ENCODE measurements around the gene FRMPD1. TPM values are rescaled to one million over a fixed set of nuclear protein-coding genes. Genes with fewer than 3 reads are reported as not detected.

The FRMPD1 gene
- polyA plus RNA-seq, 3 donors from 2014 or later: not detected

Other genes with a start within 250 kb of the FRMPD1 start
- 100 to 1,000 TPM in 1 of 3 donors, 10 to 100 TPM in 2; 78.3 to 141 (median 84.9) TPM for gene GRHPR, start 228.3 kb upstream of the FRMPD1 start, polyA plus RNA-seq
- 1 to 10 TPM in 1 of 3 donors, under 1 TPM in 1, not detected in 1; 0.72 to 1.2 TPM for gene ZBTB5, start 185.5 kb upstream of the FRMPD1 start, polyA plus RNA-seq
- gene POLR1E, start 165.0 kb upstream of the FRMPD1 start, polyA plus RNA-seq: 10 to 100 TPM; 12.1 to 19.3 (median 16.7) TPM
- 1 to 10 TPM in 1 of 3 donors, under 1 TPM in 1, not detected in 1; 0.49 to 1.1 TPM for gene FBXO10, start 74.6 kb upstream of the FRMPD1 start, polyA plus RNA-seq
- gene TOMM5, start 58.4 kb upstream of the FRMPD1 start, polyA plus RNA-seq: 100 to 1,000 TPM; 174 to 205 (median 183) TPM
- 10 to 100 TPM in 1 of 3 donors, 1 to 10 TPM in 2; 7.8 to 11.9 (median 9.2) TPM for gene TRMT10B, start 102.9 kb downstream of the FRMPD1 start, polyA plus RNA-seq
- gene EXOSC3, start 134.1 kb downstream of the FRMPD1 start, polyA plus RNA-seq: 10 to 100 TPM; 16.5 to 26.2 (median 22.5) TPM
- 10 to 100 TPM; 16.2 to 31.0 (median 28.4) TPM for gene DCAF10, start 149.8 kb downstream of the FRMPD1 start, polyA plus RNA-seq